ENCODE data around the gene PTPRG.

GRCh38 chr3:61657689-61658088 is 96.3 kb downstream of the PTPRG start:
- TF ChIP-seq CTCF (conservative IDR thresholded peaks at IDR 0.05; ENCODE audit: low read depth in 2 of 2) (no peak), REST (IDR thresholded peaks at IDR 0.05; ENCODE audit: unreplicated experiment) (no peak), POLR2AphosphoS5 (IDR thresholded peaks at IDR 0.05; ENCODE audit: low read depth) (no peak), STAT1 (IDR thresholded peaks at IDR 0.05; ENCODE audit: unreplicated experiment) (no peak), CREB1 (CRISPR knock-in tag; IDR thresholded peaks at IDR 0.05; ENCODE audit: low read depth) (no peak)

Data from GM23338 (cell line).